ENCODE results near the gene HDAC9.

HDAC9 gene

DNA sequence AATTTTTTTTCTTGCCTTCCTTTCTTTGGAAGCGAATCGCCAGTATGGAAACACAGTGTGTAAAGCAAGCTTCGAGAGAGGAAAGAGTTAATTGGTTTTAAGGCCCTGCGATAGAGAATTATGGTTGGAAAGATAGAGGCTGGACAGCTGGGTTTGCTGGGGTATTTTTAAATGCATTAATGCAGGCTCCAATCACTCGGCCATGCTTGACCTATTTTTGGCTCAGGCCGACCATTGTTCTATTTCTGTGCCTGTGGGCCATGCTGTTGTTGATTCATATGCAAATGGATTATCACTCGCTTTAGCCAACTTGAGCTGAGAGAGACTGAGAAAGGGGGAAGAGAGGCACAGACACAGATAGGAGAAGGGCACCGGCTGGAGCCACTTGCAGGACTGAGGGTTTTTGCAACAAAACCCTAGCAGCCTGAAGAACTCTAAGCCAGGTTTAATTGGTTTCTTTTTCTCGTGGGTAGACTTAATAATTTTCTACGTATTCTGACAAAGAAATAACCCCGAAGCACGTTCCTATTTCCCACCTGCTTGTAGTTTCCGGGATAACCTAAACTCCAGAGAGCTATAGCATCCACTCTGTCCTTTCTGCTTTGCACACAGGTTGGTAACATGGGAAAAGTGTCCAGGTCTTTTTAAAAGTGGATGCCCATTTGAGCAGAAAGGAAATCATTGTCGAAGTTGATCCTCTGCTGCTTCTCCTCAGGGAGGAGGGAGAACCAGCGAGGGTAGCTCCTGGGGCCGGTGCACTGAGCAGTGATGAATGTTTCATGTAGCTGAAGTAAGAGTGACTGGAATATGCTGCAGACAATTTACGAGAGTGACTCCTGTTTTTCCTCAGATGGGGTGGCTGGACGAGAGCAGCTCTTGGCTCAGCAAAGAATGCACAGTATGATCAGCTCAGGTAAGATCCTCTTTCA, at the start of gene HDAC9:
Gene HDAC9 (plus strand): TSS at position 338 of the 929 bp plus-strand sequence. CDS start 554 bp downstream, at position 892.
- DNase-seq (ENCODE audit: low read depth): no peak

DNA sequence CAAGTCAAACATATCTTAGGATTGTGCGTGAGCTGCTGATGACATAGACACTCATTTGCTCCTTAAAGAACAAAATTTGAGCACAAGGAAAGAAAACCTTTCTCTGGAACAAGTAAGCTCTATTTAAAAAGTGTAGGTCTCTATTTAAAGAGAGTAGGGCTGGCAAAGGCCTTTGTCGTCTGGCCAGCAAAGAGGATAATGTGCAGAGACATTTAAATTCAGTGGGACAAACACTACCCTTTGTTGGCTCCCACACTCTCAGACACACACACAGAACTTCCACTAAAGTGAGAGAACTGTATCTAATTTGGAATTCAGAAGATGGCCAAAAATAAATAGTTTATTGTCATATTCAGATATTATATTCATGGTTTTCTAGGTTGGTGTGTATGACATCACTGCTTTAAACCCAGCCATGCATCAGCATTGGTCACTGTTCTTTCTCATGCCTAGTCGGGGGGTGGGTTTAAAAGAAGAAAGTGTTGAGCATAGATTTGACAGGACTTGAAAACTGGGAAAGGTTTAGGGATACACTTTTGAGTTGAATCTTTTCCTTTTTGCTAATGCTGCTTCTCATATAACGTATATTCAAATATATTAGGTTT, 49.5 kb upstream of the HDAC9 start:
- DNase-seq (ENCODE audit: low read depth): no peak

DNA sequence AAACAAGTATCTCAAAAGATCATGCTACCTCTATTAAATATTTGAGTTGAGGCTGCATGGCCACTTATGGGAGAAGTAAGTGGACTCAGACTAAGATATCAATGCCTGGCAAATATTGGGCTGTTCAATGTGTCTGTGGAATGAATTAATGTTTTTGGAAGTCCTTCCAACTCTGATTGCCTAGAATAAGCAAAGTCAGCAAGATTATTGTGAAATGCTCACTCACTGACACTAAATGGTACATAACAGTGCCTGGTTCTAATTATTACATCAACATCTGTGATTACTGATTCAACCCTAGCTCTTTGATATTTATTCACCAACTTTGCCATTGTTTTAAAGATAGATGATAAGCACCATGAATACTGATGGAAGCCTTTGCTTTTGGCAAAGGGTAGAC, 45.5 kb upstream of the HDAC9 start:
- no peak for DNase-seq (ENCODE audit: low read depth)

DNA sequence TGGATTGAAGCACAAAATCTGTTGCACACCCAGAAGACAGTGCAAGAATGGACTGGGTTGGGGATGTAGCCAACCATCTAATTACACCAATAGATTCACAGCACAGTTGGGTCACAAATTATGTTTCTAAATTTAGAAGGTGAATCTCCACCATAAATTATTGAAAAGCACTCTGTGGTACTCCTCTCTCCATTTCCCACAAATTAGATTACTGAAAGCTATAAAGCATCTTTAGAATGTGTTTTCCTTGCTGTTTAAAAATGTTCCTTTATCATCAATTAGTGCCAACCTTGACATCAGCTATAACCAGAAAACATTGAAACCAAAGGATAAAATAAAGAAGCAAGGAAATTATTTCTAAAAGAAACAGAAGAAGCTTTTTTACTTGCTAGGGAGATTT, 39.9 kb upstream of the HDAC9 start:
- DNase-seq (ENCODE audit: low read depth): no peak

DNA sequence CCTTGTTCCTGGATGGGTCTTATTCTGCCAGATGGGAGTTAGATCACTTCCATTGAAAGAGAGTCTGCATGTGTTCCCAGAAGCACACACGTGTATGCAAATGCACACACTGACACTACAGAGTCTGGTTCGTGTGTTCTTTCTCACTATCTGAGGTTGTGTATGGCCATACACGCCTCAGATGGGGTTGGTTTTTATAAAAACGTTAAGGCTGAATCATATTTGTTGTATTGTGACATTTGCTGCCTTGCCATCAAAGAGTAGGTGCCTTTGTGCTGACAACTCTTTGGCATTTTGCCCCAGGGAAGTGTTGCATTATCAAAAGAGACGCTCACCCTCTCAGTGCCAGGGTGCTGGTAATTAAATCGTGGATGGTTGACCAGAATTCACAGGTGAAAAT, 37.7 kb upstream of the HDAC9 start:
- DNase-seq (ENCODE audit: low read depth): no peak

- DNase-seq (ENCODE audit: low read depth): no peak
These were observed 36.7 kb upstream of the HDAC9 start for GRCh38 chr7:18458830-18459229.

- no peak for DNase-seq (ENCODE audit: low read depth)
These were observed 35.9 kb upstream of the HDAC9 start for GRCh38 chr7:18459484-18460245.

DNA sequence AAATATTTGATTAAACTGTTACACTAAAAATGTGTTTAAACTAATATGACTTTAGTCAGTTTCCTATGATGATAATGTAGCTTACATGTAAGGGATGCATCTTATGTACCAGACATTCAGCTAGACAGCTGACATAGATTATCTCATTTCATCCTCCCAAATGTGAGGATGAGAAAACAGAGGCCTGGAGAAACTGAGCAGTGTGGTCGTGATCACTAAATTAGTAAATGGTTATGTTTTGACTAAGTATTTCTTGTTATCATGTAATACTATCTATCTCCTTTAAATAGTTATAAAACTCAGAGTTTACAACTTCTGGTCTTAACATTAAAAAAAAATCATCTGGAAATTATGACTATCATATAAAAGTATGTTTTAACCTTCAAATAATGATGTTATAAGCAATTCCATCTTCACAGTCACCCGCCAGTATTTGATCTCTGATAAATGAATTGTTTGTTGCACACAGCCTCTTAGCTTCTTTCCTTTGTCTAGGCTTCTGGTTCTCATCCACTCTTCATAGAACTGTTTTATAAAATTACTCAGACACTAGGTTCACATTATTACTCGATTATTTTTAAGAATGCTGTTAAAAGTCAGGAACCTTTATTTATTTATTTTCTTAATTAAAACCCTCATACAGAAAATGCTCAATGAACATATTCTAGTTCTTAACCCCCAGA, 33.6 kb upstream of the HDAC9 start:
- no peak for DNase-seq (ENCODE audit: low read depth)

DNA sequence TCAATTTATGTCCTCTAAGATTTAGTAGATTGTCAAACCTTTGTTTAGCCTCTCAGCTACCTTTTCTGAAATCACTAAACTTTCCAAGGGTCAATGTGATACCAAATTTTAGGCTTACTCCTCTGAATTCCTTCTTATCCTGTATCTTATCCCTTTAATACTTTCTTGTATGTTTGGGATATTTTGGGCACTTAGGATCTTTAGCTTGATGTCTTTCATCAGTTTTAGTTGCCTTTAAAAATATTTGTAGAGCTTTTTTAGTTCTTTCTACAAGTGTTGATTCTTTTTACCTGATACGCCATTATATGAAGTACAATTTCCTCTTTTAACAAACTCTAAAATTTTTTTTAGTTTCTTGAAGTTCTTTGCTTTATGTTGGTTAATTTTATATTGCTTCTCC, 30.7 kb upstream of the HDAC9 start:
- no peak for DNase-seq (ENCODE audit: low read depth)

- no peak for DNase-seq (ENCODE audit: low read depth)
These were observed 28.5 kb upstream of the HDAC9 start for GRCh38 chr7:18467011-18467410.

GRCh38 chr7:18468795-18469194, 26.8 kb upstream of the HDAC9 start:
- DNase-seq (ENCODE audit: low read depth): no peak

DNA sequence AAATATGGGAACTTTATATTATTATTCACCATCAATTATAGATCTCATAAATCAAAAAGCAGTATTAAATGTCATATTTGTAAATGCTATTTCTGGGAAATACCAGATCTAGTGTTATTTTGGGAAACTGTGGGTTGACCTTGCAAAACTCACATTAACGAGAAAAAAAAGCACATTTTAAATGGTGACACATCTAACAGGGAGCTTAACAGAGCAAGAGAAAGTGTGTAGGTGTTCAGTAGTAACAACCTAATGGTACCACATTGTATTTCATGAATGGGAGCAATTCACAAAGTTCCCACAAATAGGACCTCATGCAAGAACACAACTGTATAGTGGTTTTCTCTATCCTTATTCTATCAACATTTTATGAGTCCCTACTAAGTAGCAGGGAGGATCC, 26.2 kb upstream of the HDAC9 start:
- DNase-seq (ENCODE audit: low read depth): no peak

GRCh38 chr7:18471476-18472160, 23.9 kb upstream of the HDAC9 start:
- DNase-seq (ENCODE audit: low read depth): no peak

GRCh38 chr7:18472161-18472483, 23.4 kb upstream of the HDAC9 start:
- DNase-seq (ENCODE audit: low read depth): no peak

DNA sequence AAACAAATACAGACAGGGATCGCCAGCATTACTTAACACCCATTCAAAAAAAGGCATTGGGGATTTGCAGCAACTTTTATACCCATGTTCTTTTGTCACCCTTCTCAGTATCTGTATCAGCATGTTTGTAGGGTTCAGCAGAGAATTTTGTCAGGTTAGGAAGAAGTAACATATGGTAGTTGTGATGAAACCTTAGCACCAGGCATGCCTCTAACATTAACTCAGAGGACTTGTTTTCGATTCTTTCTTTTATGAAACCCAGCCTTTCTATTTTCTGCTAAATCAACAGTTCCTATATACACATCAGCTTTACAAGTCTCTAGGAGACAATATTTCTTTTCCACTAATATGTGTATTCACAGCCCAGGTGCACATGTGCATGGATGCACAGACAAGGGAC, 22.4 kb upstream of the HDAC9 start:
- DNase-seq (ENCODE audit: low read depth): no peak

- no peak for DNase-seq (ENCODE audit: low read depth)
These were observed 20.6 kb upstream of the HDAC9 start for GRCh38 chr7:18474944-18475343.

DNA sequence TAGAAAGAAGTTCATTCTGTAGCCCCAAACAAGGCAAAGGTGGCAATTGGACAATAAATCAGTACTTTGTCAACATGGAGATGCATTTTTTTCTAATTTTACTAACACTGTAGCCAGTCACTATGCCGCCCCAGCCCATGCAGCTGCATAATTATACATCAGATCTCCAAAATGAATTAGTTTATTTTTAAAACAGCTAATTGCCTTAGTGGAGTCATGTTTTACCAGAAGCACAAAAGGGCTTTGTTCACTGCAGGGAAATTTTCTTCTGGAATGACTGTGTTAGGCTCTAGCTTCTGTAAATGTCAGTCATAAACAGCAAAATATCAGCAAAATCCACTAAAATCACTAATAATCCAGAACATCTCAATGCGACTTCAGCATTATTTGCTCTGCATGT, 20.1 kb upstream of the HDAC9 start:
- no peak for DNase-seq (ENCODE audit: low read depth)

DNA sequence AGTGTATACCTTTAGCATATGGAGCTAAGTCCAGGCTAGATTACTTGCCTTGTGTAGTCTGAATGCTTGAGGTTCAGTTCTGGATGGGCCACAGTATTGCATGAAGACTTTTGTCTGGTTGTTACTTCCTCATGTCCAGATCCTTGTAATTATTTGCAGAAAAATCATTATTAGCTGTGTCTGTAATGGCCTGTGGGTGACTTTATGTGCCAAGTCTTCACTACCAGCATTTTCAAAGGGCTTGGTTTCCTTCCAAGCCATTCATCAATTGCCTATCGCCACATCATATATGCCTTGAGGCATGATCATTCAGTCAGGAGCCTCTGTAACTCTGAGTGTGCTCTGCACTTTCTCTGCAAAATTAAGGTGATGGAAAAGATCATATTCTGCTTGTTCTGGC, 13.8 kb upstream of the HDAC9 start:
- DNase-seq (ENCODE audit: low read depth): no peak

DNA sequence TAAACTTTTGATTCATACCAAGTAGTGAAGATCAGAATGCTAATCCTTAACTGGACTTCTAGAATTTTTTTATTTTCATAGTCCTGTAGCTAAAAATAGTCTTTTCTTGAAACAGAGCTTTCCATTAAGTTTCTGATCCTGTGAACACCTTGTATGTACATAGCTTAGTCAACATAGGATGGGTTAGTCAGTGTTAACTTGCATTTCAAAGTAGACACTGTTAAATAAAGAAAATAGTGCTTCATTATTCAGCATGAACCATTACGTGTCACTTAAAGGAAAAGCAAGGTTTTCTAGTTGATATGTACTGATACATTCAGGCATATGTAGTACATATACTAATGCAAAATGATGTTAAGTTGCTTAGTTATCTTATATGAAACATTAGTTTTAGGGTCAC, 7.5 kb upstream of the HDAC9 start:
- no peak for DNase-seq (ENCODE audit: low read depth)

DNA sequence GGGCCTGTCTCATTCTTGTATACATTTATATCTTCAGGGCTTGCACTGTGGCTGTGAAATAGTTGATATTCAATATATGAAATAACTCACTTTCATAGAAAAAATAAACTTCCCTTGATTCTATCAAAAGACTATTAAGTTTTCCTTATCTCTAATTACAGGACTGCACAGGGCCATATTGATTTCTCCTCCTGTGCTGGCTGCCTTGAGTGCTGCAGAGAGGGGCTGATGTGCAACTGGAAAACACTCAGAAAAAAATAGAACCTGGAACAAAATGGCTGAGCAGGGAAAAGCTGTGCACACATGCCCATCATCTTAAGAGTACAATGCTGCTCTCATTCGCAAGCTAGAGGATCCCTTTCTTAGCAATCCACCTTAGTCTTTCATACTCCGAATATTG, 5.9 kb upstream of the HDAC9 start:
- no peak for DNase-seq (ENCODE audit: low read depth)

- DNase-seq (ENCODE audit: low read depth): no peak
These were observed 3.7 kb upstream of the HDAC9 start for GRCh38 chr7:18491871-18492270.

DNA sequence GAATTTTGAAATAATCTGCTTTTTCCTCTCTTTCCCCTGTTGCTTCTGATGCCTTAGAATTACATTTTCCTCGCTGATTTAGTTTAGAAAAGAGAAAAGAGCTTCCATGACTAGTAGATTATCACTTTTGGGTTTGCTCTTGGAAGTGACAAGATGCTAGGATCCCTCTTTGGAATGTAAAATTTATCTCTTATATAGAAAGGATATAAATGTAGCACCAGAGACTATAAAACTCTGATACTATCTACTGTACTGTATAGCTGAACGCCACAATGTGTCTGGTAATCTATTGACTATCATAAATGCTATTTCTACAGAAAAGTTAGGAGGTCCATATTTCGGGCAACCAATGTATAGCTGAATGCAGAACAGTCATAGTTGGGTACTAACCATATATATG, 1.1 kb upstream of the HDAC9 start:
- no peak for DNase-seq (ENCODE audit: low read depth)
